ENCODE measurements around the gene TGOLN2. TPM values are rescaled to one million over a fixed set of nuclear protein-coding genes. Genes with fewer than 3 reads are reported as not detected.
"Not testable (repeated sequence)": the region's sequence is repeated elsewhere in the genome, so short reads cannot be mapped to it uniquely, and the experiment has no call there.

Gene TGOLN2
- total RNA-seq, 2 donors from 2014 or later, result 71.1 to 73.9 TPM

- DNase-seq; ATAC-seq; intact Hi-C loops (cut with DNase I): not testable (repeated sequence)
These were observed 11.9 kb downstream of the TGOLN2 start for GRCh38 chr2:85315921-85316320.

GRCh38 chr2:85314884-85315242 is 12.9 kb downstream of the TGOLN2 start:
- DNase-seq, result no peak
- intact Hi-C loops (cut with DNase I), result no loop called here
- no peak for ATAC-seq

GRCh38 chr2:85312404-85312803 is 15.4 kb downstream of the TGOLN2 start:
- DNase-seq (no peak), ATAC-seq (peak in 1 of 2 donors; percentile 73)
- intact Hi-C loops (cut with DNase I), result no loop called here

- no peak for DNase-seq
- intact Hi-C loops (cut with DNase I), result no loop called here
- ATAC-seq, result no peak
These were observed 17.5 kb downstream of the TGOLN2 start for GRCh38 chr2:85310330-85310729.

GRCh38 chr2:85309699-85310321 is 18.0 kb downstream of the TGOLN2 start:
- ATAC-seq (no peak), DNase-seq (no peak)
- intact Hi-C loops (cut with DNase I), result no loop called here

GRCh38 chr2:85308896-85309555 is 18.8 kb downstream of the TGOLN2 start:
- DNase-seq (peak; percentile 74), ATAC-seq (peak; percentile 67 to 74)
- intact Hi-C loops (cut with DNase I), result no loop called here

GRCh38 chr2:85308201-85308600 is 19.6 kb downstream of the TGOLN2 start:
- DNase-seq, result no peak
- ATAC-seq, result no peak
- intact Hi-C loops (cut with DNase I), result no loop called here

- no peak for ATAC-seq
- intact Hi-C loops (cut with DNase I), result no loop called here
- DNase-seq, result no peak
These were observed 20.3 kb downstream of the TGOLN2 start for GRCh38 chr2:85307527-85307897.

- intact Hi-C loops (cut with DNase I), result no loop called here
- DNase-seq (no peak), ATAC-seq (no peak)
These were observed 23.8 kb downstream of the TGOLN2 start for GRCh38 chr2:85303780-85304531.

- intact Hi-C loops (cut with DNase I), result no loop called here
- ATAC-seq, result peak; percentile 27 to 63
These were observed 25.7 kb downstream of the TGOLN2 start for GRCh38 chr2:85302121-85302520.

GRCh38 chr2:85291425-85292023 is 36.3 kb downstream of the TGOLN2 start:
- ATAC-seq, result no peak
- intact Hi-C loops (cut with DNase I), result no loop called here
- DNase-seq, result no peak

More at GRCh38 chr2:85302121-85302520, 25.7 kb downstream of the TGOLN2 start:
- DNase-seq, result no peak

GRCh38 chr2:85288244-85288725 is 39.5 kb downstream of the TGOLN2 start:
- no peak for ATAC-seq

GRCh38 chr2:85287721-85288120 is 40.1 kb downstream of the TGOLN2 start:
- intact Hi-C loops (cut with DNase I), result loop anchor here in 1 of 2 donors (5.0 kb wide), 1 partner anchor 215 kb away; no protein-coding TSS in a partner anchor
- DNase-seq, result no peak
- no peak for ATAC-seq

More at GRCh38 chr2:85288244-85288725, 39.5 kb downstream of the TGOLN2 start:
- DNase-seq, result no peak
- intact Hi-C loops (cut with DNase I), result loop anchor here in 1 of 2 donors (5.0 kb wide), 1 partner anchor 216 kb away; no protein-coding TSS in a partner anchor

- ATAC-seq, result no peak
- DNase-seq, result no peak
- intact Hi-C loops (cut with DNase I), result loop anchor here in 1 of 2 donors (5.0 kb wide), 1 partner anchor 215 kb away; no protein-coding TSS in a partner anchor
These were observed 40.9 kb downstream of the TGOLN2 start for GRCh38 chr2:85286918-85287317.

GRCh38 chr2:85283641-85284040 is 44.1 kb downstream of the TGOLN2 start:
- ATAC-seq (no peak), DNase-seq (no peak)
- intact Hi-C loops (cut with DNase I), result loop anchor here in 1 of 2 donors (2.0 kb wide), 1 partner anchor 151 kb away; the partner anchor contains the start of gene TCF7L1

GRCh38 chr2:85282914-85283313 is 44.9 kb downstream of the TGOLN2 start:
- intact Hi-C loops (cut with DNase I), result no loop called here
- ATAC-seq (no peak), DNase-seq (no peak)

- intact Hi-C loops (cut with DNase I), result no loop called here
- no peak for DNase-seq
- no peak for ATAC-seq
These were observed 46.2 kb downstream of the TGOLN2 start for GRCh38 chr2:85281553-85281952.

- no peak for DNase-seq
- intact Hi-C loops (cut with DNase I), result no loop called here
- ATAC-seq, result no peak
These were observed 49.4 kb downstream of the TGOLN2 start for GRCh38 chr2:85278361-85278760.

GRCh38 chr2:85277416-85278158 is 50.2 kb downstream of the TGOLN2 start:
- intact Hi-C loops (cut with DNase I), result no loop called here
- DNase-seq (peak; percentile 70), ATAC-seq (peak; percentile 86 to 90)

All from left cardiac atrium (tissue), 4 donors.